ENCODE data around the gene WFIKKN2.

The WFIKKN2 gene

GRCh38 chr17:50813583-50813982, 21.8 kb upstream of the WFIKKN2 start:
- no peak for DNase-seq (ENCODE audit: low read depth)

- DNase-seq (ENCODE audit: low read depth): no peak
Measured at GRCh38 chr17:50815400-50815799, 20.0 kb upstream of the WFIKKN2 start.

- no peak for DNase-seq (ENCODE audit: low read depth)
Measured at GRCh38 chr17:50816271-50816670, 19.1 kb upstream of the WFIKKN2 start.

GRCh38 chr17:50816771-50817751, 18.3 kb upstream of the WFIKKN2 start:
- DNase-seq (ENCODE audit: low read depth): no peak

GRCh38 chr17:50817838-50818237, 17.5 kb upstream of the WFIKKN2 start:
- DNase-seq (ENCODE audit: low read depth): no peak

GRCh38 chr17:50818261-50818660, 17.1 kb upstream of the WFIKKN2 start:
- DNase-seq (ENCODE audit: low read depth): no peak

GRCh38 chr17:50818921-50819657, 16.3 kb upstream of the WFIKKN2 start:
- DNase-seq (ENCODE audit: low read depth): no peak

- no peak for DNase-seq (ENCODE audit: low read depth)
Measured at GRCh38 chr17:50820651-50821050, 14.7 kb upstream of the WFIKKN2 start.

GRCh38 chr17:50822550-50822949, 12.8 kb upstream of the WFIKKN2 start:
- no peak for DNase-seq (ENCODE audit: low read depth)

GRCh38 chr17:50824429-50824828, 11.0 kb upstream of the WFIKKN2 start:
- no peak for DNase-seq (ENCODE audit: low read depth)

GRCh38 chr17:50825188-50825587, 10.2 kb upstream of the WFIKKN2 start:
- no peak for DNase-seq (ENCODE audit: low read depth)

GRCh38 chr17:50828508-50829170, 6.7 kb upstream of the WFIKKN2 start:
- no peak for DNase-seq (ENCODE audit: low read depth)

- DNase-seq (ENCODE audit: low read depth): no peak
Measured at GRCh38 chr17:50829332-50829731, 6.1 kb upstream of the WFIKKN2 start.

- DNase-seq (ENCODE audit: low read depth): no peak
Measured at GRCh38 chr17:50830352-50830751, 5.0 kb upstream of the WFIKKN2 start.

GRCh38 chr17:50830994-50831393, 4.4 kb upstream of the WFIKKN2 start:
- DNase-seq (ENCODE audit: low read depth): no peak

GRCh38 chr17:50831471-50831928, 3.9 kb upstream of the WFIKKN2 start:
- DNase-seq (ENCODE audit: low read depth): no peak

GRCh38 chr17:50832267-50832863, 3.0 kb upstream of the WFIKKN2 start:
- DNase-seq (ENCODE audit: low read depth): no peak

GRCh38 chr17:50832864-50833381, 2.5 kb upstream of the WFIKKN2 start:
- DNase-seq (ENCODE audit: low read depth): no peak

- no peak for DNase-seq (ENCODE audit: low read depth)
Measured at GRCh38 chr17:50833510-50834428, 1.6 kb upstream of the WFIKKN2 start.

- DNase-seq (ENCODE audit: low read depth): no peak
Measured at GRCh38 chr17:50834429-50835300, 721 bp upstream of the WFIKKN2 start.

Data from GM04504 (cell line).